Testis (tissue), 3 donors: ENCODE measurements around the gene CHN2. TPM values are rescaled to one million over a fixed set of nuclear protein-coding genes. Genes with fewer than 3 reads are reported as not detected.

Experiments
- DNase-seq: peaks from one replicate; pipeline ENCODE4 v3.0.0-alpha.2; 2019
- H3K27ac ChIP-seq, 2 donors: fragments of 200-600 bp; sonication (generic); one replicate each; pipeline ENCODE4 v1.5.1; 2019
- H3K27me3 ChIP-seq: fragments of 200-600 bp; sonication (generic); one replicate; pipeline ENCODE4 v1.5.1; 2019
- H3K36me3 ChIP-seq: fragments of 200-600 bp; sonication (generic); one replicate; pipeline ENCODE4 v1.5.1; 2017; ENCODE audit warnings: low read depth; ENCODE audit errors: missing control alignments
- H3K4me1 ChIP-seq: fragments of 200-600 bp; sonication (generic); one replicate; pipeline ENCODE4 v1.5.1; 2019
- H3K4me3 ChIP-seq, 2 donors: fragments of 200-600 bp; sonication (generic); one replicate each; pipeline ENCODE4 v1.5.1; 2017 to 2019
- H3K9me3 ChIP-seq: fragments of 200-600 bp; sonication (generic); one replicate; pipeline ENCODE4 v1.5.1; 2017
- CTCF ChIP-seq, 3 experiments: fragments of 450-650 bp in 2 of 3; fragments of 200-600 bp in 1 of 3; sonication (generic) in 1 of 3; IDR thresholded peaks; one replicate each; pipeline ENCODE4 v1.5.1; 2016 to 2019; ENCODE audit warnings: antibody characterized with exemption in 3 of 3, mild to moderate bottlenecking in 2 of 3, moderate library complexity in 1 of 3
- POLR2A ChIP-seq: fragments of 450-650 bp; IDR thresholded peaks from one replicate; pipeline ENCODE4 v1.6.1; 2017; ENCODE audit warnings: antibody characterized with exemption, mild to moderate bottlenecking, moderate library complexity
- WGBS, 2 donors: methylation state at CpG; one replicate each; pipeline ENCODE4 v1.1.5; 2018; 5-methylcytosine and 5-hydroxymethylcytosine counted together
- intact Hi-C: fragments of 100-400 bp; cut with DNase I; formaldehyde crosslinking; loops from one replicate; pipeline ENCODE4 v1.15.1; 2023; ENCODE audit warnings: low total_unique reads
- polyA plus RNA-seq: library from polyadenylated mRNA; stranded (reverse); fragments of 350-450 nt; fragmentation: Illumina TruSeq; extraction: RNeasy Lipid Tissue Mini Kit (QIAGEN cat#74804); gene quantifications from one replicate; pipeline ENCODE4 v1.2.3, GENCODE V29; 2014; ENCODE audit warnings: low read depth, low replicate concordance; ENCODE audit not compliant: insufficient read depth
- total RNA-seq, 2 donors: library from RNA; depleted of rRNA; stranded (reverse); fragments of >200 nt; gene quantifications; one replicate each; pipeline ENCODE4 v1.2.3, GENCODE V29; 2016

Gene CHN2
- total and polyA plus RNA-seq, 3 donors from 2014 or later, result 8.6 to 27.4 (median 15.1) TPM

- Histone ChIP-seq H3K27ac (no peak overlapping the region), H3K9me3 (no peaks in the 10 kb centered on the region), H3K36me3 (no peaks in the 10 kb centered on the region), H3K27me3 (no peaks in the 10 kb centered on the region), H3K4me1 (no peaks in the 10 kb centered on the region), H3K4me3 (no peak overlapping the region)
- no peak for DNase-seq
- intact Hi-C loops, result no loop called here
- WGBS, 2 donors, result 83 to 90% methylated on average over 7 of the region's 7 CpGs
- TF ChIP-seq POLR2A (no peak), CTCF (IDR thresholded peaks at IDR 0.05) (no peak)
Observed at GRCh38 chr7:29424295-29424983, 229.9 kb downstream of the CHN2 start.

- Histone ChIP-seq H3K36me3 (no peaks in the 10 kb centered on the region), H3K27ac (no peak overlapping the region), H3K27me3 (no peaks in the 10 kb centered on the region), H3K9me3 (no peaks in the 10 kb centered on the region), H3K4me1 (no peaks in the 10 kb centered on the region), H3K4me3 (no peak overlapping the region)
- 93 to 95% methylated on average over 3 of the region's 3 CpGs for WGBS, 2 donors
- TF ChIP-seq CTCF (IDR thresholded peaks at IDR 0.05) (no peak), POLR2A (no peak)
- no peak for DNase-seq
- intact Hi-C loops, result no loop called here
Observed at GRCh38 chr7:29424984-29425309, 230.4 kb downstream of the CHN2 start.

GRCh38 chr7:29426587-29426986 is 232.0 kb downstream of the CHN2 start:
- WGBS, 2 donors, result 91 to 94% methylated on average over 5 of the region's 5 CpGs
- TF ChIP-seq POLR2A, result no peak
- no peak for TF ChIP-seq CTCF (IDR thresholded peaks at IDR 0.05)
- Histone ChIP-seq H3K4me1 (no peaks in the 10 kb centered on the region), H3K27ac (no peak overlapping the region), H3K9me3 (no peaks in the 10 kb centered on the region), H3K4me3 (no peak overlapping the region), H3K27me3 (no peaks in the 10 kb centered on the region), H3K36me3 (no peaks in the 10 kb centered on the region)
- intact Hi-C loops, result no loop called here
- DNase-seq, result no peak

- Histone ChIP-seq H3K36me3 (no peaks in the 10 kb centered on the region), H3K27ac (no peak overlapping the region), H3K4me3 (no peak overlapping the region), H3K9me3 (no peaks in the 10 kb centered on the region), H3K27me3 (no peaks in the 10 kb centered on the region), H3K4me1 (peaks cover 11% of the 10 kb centered on the region)
- 91 to 96% methylated on average over 1 of the region's 1 CpG for WGBS, 2 donors
- intact Hi-C loops, result no loop called here
- TF ChIP-seq POLR2A (no peak), CTCF (IDR thresholded peaks at IDR 0.05) (no peak)
- no peak for DNase-seq
Observed at GRCh38 chr7:29429401-29429800, 234.8 kb downstream of the CHN2 start.

- no peak for TF ChIP-seq CTCF (IDR thresholded peaks at IDR 0.05)
- no peak for TF ChIP-seq POLR2A
- Histone ChIP-seq H3K36me3 (no peaks in the 10 kb centered on the region), H3K4me3 (no peak overlapping the region), H3K27ac (no peak overlapping the region), H3K9me3 (no peaks in the 10 kb centered on the region), H3K4me1 (peaks cover 11% of the 10 kb centered on the region), H3K27me3 (no peaks in the 10 kb centered on the region)
- intact Hi-C loops, result no loop called here
- 91 to 94% methylated on average over 8 of the region's 8 CpGs for WGBS, 2 donors
- DNase-seq, result no peak
Observed at GRCh38 chr7:29430279-29430949, 235.8 kb downstream of the CHN2 start.
